Measurements from ENCODE around the gene DEGS1. TPM values are rescaled to one million over a fixed set of nuclear protein-coding genes. Genes with fewer than 3 reads are reported as not detected.
"Not testable (repeated sequence)": the region's sequence is repeated elsewhere in the genome, so short reads cannot be mapped to it uniquely, and the experiment has no call there.

Gene DEGS1
- total and polyA plus RNA-seq, 10 of the 15 experiments (the other 5 are each of a cell fraction or from before 2014, with no cell fraction given): 16.5 to 133 (median 46.0) TPM

GRCh38 chr1:224205931-224206538, 23.0 kb downstream of the DEGS1 start:
- H3K4me2 ChIP-seq (ENCODE audit: control insufficient read depth, insufficient read depth); H3K36me3 ChIP-seq (ENCODE audit: control insufficient read depth in 2 of 2, insufficient read depth in 2 of 2, low read length in 1 of 2); H3K79me2 ChIP-seq (ENCODE audit: control insufficient read depth, insufficient read depth, low read length); H3K27ac ChIP-seq (ENCODE audit: control insufficient read depth, insufficient read depth); H4K20me1 ChIP-seq (ENCODE audit: control insufficient read depth, insufficient read depth); H3K27me3 ChIP-seq (replicated peaks in 1 of 2; ENCODE audit: control insufficient read depth in 2 of 2, insufficient read depth in 2 of 2, low read length in 1 of 2); H3K4me3 ChIP-seq; H2AFZ ChIP-seq (ENCODE audit: control insufficient read depth, low read depth, low read length); FAIRE-seq; in situ Hi-C loops (cut with MboI); BruUV-seq (replicated peaks); H3K9ac ChIP-seq (ENCODE audit: control insufficient read depth, insufficient read depth, low read length); ATAC-seq; POLR2A ChIA-PET; H3K9me3 ChIP-seq (replicated peaks; ENCODE audit: control insufficient read depth, insufficient read depth, low read length); intact Hi-C loops (cut with micrococcal nuclease; ENCODE audit: unreplicated experiment); DNase-seq (ENCODE audit: low read depth, low spot score): not testable (repeated sequence)
- RAD21 ChIA-PET (ENCODE audit: unreplicated experiment): interaction anchor here (0.8 to 1.6 kb wide), 3 partner anchors 19 to 23 kb away, joined by 3 to 4 read pairs (median 3); partner anchors contain the start of gene DEGS1
- WGBS (ENCODE audit: insufficient coverage, insufficient replicate concordance, low lambda C conversion rate, missing lambda C conversion rate): 80% methylated on average over 10 of the region's 10 CpGs
- CTCF ChIA-PET: interaction anchor here (1.0 to 1.2 kb wide), 2 partner anchors 8 to 13 kb away, joined by 3 to 4 read pairs; no protein-coding TSS in a partner anchor
- H3K4me1 ChIP-seq (ENCODE audit: control insufficient read depth, insufficient read depth, low read length): peaks cover 35% of the 10 kb centered on the region
- SMC1A ChIA-PET (ENCODE audit: uncharacterized antibody, unreplicated experiment): interaction anchor here (0.7 to 2.0 kb wide), 8 partner anchors 8 to 251 kb away, joined by 3 to 7 read pairs (median 4); no protein-coding TSS in a partner anchor

GRCh38 chr1:224211206-224211962, 28.3 kb downstream of the DEGS1 start:
- RAD21 ChIA-PET (ENCODE audit: unreplicated experiment): no interaction called here
- TF ChIP-seq NR2C2 (IDR thresholded peaks at IDR 0.05; ENCODE audit: borderline replicate concordance, control insufficient read depth, insufficient read length, low read depth) (no peak), NR2F1 (conservative IDR thresholded peaks at IDR 0.05) (no peak), IRF3 (IDR thresholded peaks at IDR 0.05) (no peak), TCF7 (IDR thresholded peaks at IDR 0.05; ENCODE audit: borderline replicate concordance) (no peak)
- no peaks in the 10 kb centered on the region for H4K20me1 ChIP-seq (ENCODE audit: control insufficient read depth, insufficient read depth)
- in situ Hi-C loops (cut with MboI) (no loop called here), intact Hi-C loops (cut with micrococcal nuclease; ENCODE audit: unreplicated experiment) (no loop called here)
- no peaks in the 10 kb centered on the region for H3K79me2 ChIP-seq (ENCODE audit: control insufficient read depth, insufficient read depth, low read length)
- peak; percentile 13 for FAIRE-seq
- no peaks in the 10 kb centered on the region for H3K36me3 ChIP-seq (ENCODE audit: control insufficient read depth in 2 of 2, insufficient read depth in 2 of 2, low read length in 1 of 2)
- no peak overlapping the region for H2AFZ ChIP-seq (ENCODE audit: control insufficient read depth, low read depth, low read length)
- no peak overlapping the region for H3K4me2 ChIP-seq (ENCODE audit: control insufficient read depth, insufficient read depth)
- CTCF ChIA-PET: no interaction called here
- no peak overlapping the region for H3K9ac ChIP-seq (ENCODE audit: control insufficient read depth, insufficient read depth, low read length)
- POLR2A ChIA-PET: no interaction called here
- no peak overlapping the region for H3K4me3 ChIP-seq
- ATAC-seq: no peak
- H3K27ac ChIP-seq (ENCODE audit: control insufficient read depth, insufficient read depth): no peak overlapping the region
- WGBS (ENCODE audit: insufficient coverage, insufficient replicate concordance, low lambda C conversion rate, missing lambda C conversion rate): 93% methylated on average over 4 of the region's 4 CpGs
- DNase-seq (ENCODE audit: low read depth, low spot score): no peak
- H3K4me1 ChIP-seq (ENCODE audit: control insufficient read depth, insufficient read depth, low read length): peaks cover 13% of the 10 kb centered on the region
- no TSS peak for BruUV-seq (replicated peaks)
- H3K27me3 ChIP-seq (replicated peaks in 1 of 2; ENCODE audit: control insufficient read depth in 2 of 2, insufficient read depth in 2 of 2, low read length in 1 of 2): no peaks in the 10 kb centered on the region
- no peaks in the 10 kb centered on the region for H3K9me3 ChIP-seq (replicated peaks; ENCODE audit: control insufficient read depth, insufficient read depth, low read length)
- SMC1A ChIA-PET (ENCODE audit: uncharacterized antibody, unreplicated experiment): no interaction called here
